Activated CD4-positive, alpha-beta T cell treated with anti-CD3 and anti-CD28 coated beads, Interleukin-2, amount 50 U/mL, for 24 hours (primary cell): ENCODE results near the gene HDAC10.

Experiments used
- DNase-seq, 2 donors: peaks; one replicate each; pipeline ENCODE4 v3.0.0-alpha.2; 2020; ENCODE audit warnings: low read depth in 1 of 2, low spot score in 1 of 2

The HDAC10 gene

GRCh38 chr22:50202130-50202666 is 48.9 kb downstream of the HDAC10 start:
- no peak for DNase-seq

- no peak for DNase-seq
Measured at GRCh38 chr22:50201191-50202129, 49.6 kb downstream of the HDAC10 start.

GRCh38 chr22:50200461-50201190 is 50.4 kb downstream of the HDAC10 start, which contains the start of gene SELENOO:
Gene SELENOO, plus strand, starts transcription at chr22:50201011. Its CDS starts 26 bp downstream, at chr22:50201037.
- peak; percentile 82 to 87 for DNase-seq

- DNase-seq: no peak
Measured at GRCh38 chr22:50199829-50200460, 51.1 kb downstream of the HDAC10 start.

GRCh38 chr22:50199251-50199721 is 51.8 kb downstream of the HDAC10 start:
- no peak for DNase-seq

GRCh38 chr22:50198624-50199017 is 52.4 kb downstream of the HDAC10 start:
- no peak for DNase-seq

- no peak for DNase-seq
Measured at GRCh38 chr22:50197856-50198623, 53.0 kb downstream of the HDAC10 start.

GRCh38 chr22:50197000-50197800 is 53.9 kb downstream of the HDAC10 start:
- DNase-seq: no peak

- no peak for DNase-seq
Measured at GRCh38 chr22:50196256-50196655, 54.8 kb downstream of the HDAC10 start.
